Measurements from ENCODE around the gene UBE2QL1.

GRCh38 chr5:6455571-6456200, 7.0 kb downstream of the UBE2QL1 start:
- TF ChIP-seq GATA2 (IDR thresholded peaks at IDR 0.05; ENCODE audit: low read depth, low read length) (no peak), GATA3 (IDR thresholded peaks at IDR 0.05; ENCODE audit: low read depth, low read length) (no peak)

Measured in SH-SY5Y (cell line).